Measurements from ENCODE around the gene ZNF311. TPM values are rescaled to one million over a fixed set of nuclear protein-coding genes. Genes with fewer than 3 reads are reported as not detected.

The ZNF311 gene
- total RNA-seq, 8 experiments from 2014 or later: 1.1 to 4.2 (median 2.5) TPM

- in situ Hi-C loops (cut with MboI; ENCODE audit: low pct_unique_long_range_greater_than_20kb in 2 of 9, low sequenced_read_pairs in 9 of 9, unreplicated experiment in 9 of 9): no loop called here
- no peak for ATAC-seq (replicated peaks in 6 of 8)
- no peak overlapping the region for H3K4me3 ChIP-seq
- H3K4me1 ChIP-seq (replicated peaks in 1 of 2): no peaks in the 10 kb centered on the region
- H3K27ac ChIP-seq: no peak overlapping the region
- WGBS, 10 experiments: 70 to 100% (median 89%) methylated on average over 2 to 3 of the region's 3 CpGs; no CpG with 5 or more reads in 1 of the 10 experiments
These were observed 59.8 kb downstream of the ZNF311 start for GRCh38 chr6:28945349-28945748.

Other genes with a start within 250 kb of the ZNF311 start
- gene TRIM27, start 81.3 kb downstream of the ZNF311 start, total RNA-seq: 10 to 100 TPM; 46.3 to 71.8 (median 57.7) TPM
- gene OR2W1, start 39.9 kb upstream of the ZNF311 start, total RNA-seq: under 1 TPM in 1 of 8 experiments, not detected in 7; 0.28 TPM
- gene OR2B3, start 82.0 kb upstream of the ZNF311 start, total RNA-seq: under 1 TPM in 1 of 8 experiments, not detected in 7; 0.17 TPM
- gene OR2J1, start 94.2 kb upstream of the ZNF311 start, total RNA-seq: under 1 TPM in 3 of 8 experiments, not detected in 5; 0.08 to 0.38 (median 0.31) TPM
- gene OR2J3, start 102.7 kb upstream of the ZNF311 start, total RNA-seq: under 1 TPM in 4 of 8 experiments, not detected in 4; 0.09 to 0.43 (median 0.21) TPM
- under 1 TPM in 1 of 8 experiments, not detected in 7; 0.24 TPM for gene OR2J2, start 165.6 kb upstream of the ZNF311 start, total RNA-seq